Heart left ventricle (tissue), 13 donors: ENCODE measurements around the gene SLX9.

ENCODE experiments used
- CTCF ChIP-seq, 12 donors: fragments of 200-600 bp; sonication (generic) in 4 of 12; IDR thresholded peaks; one replicate each; pipeline versions ENCODE4 v1.5.0 to v1.8.0; 2018 to 2022; ENCODE audit warnings: antibody characterized with exemption in 12 of 12, mild to moderate bottlenecking in 5 of 12
- POLR2A ChIP-seq, 2 donors: fragments of 450-650 bp; IDR thresholded peaks; one replicate each; pipeline ENCODE4 v1.6.1; 2017; ENCODE audit warnings: antibody characterized with exemption in 2 of 2, mild to moderate bottlenecking in 2 of 2, moderate library complexity in 2 of 2
- donor health status: ischemic (EF 13 %, LVEDD 7.1; RV severe dilation, severe dysfunction).
- donor health status: DM: no; HTN: yes; CAD: no.
- donor health status: DM: no; HTN: no; CAD: no.
- donor health status: ischemic (EF 25% LVEDD 6.9; RV normal size, moderate dysfunction).
- donor health status: ischemic (EF 25% LVEDD 5.7; RV mildly dilated, moderate dysfunction).
- donor health status: ischemic (EF 35%, LVEDD 5.7; RV mildly dilated, moderate dysfunction).
- donor health status: nonischemic (EF 11% LVEDD 7.7; RV severe dilation, severe dysfunction).
- donor health status: DM: yes; HTN: yes; CAD: no.
- donor health status: PGD.
- donor health status: ischemic (EF 29% LVEDD 5.4; RV normal size, mild dysfunction).
- donor health status: nonischemic (EF 23%, LVEDD 6.1; RV moderate dilation, normal function).

GRCh38 chr21:44900559-44901251 is 39.1 kb upstream of the SLX9 start:
- TF ChIP-seq CTCF (IDR thresholded peaks at IDR 0.05) (no peak), POLR2A (IDR thresholded peaks at IDR 0.05) (no peak)
